ENCODE measurements around the gene CYFIP1. TPM values are rescaled to one million over a fixed set of nuclear protein-coding genes. Genes with fewer than 3 reads are reported as not detected.
A peak's percentile ranks its signal among the peaks of the same experiment; 100 is the strongest.

Gene CYFIP1
- total and polyA plus RNA-seq, 2 of the 13 experiments (the other 11 are each of a cell fraction or from before 2014, with no cell fraction given) = 38.1 to 58.3 TPM

GRCh38 chr15:22844421-22845288 is 135.5 kb downstream of the CYFIP1 start (continued):
- TF ChIP-seq ZNF10 (CRISPR knock-in tag; IDR thresholded peaks at IDR 0.05; ENCODE audit: borderline replicate concordance, low read depth) = no peak
- no peak for TF ChIP-seq ZNF282 (IDR thresholded peaks at IDR 0.05; ENCODE audit: partially characterized antibody)
- TF ChIP-seq HIC2 (CRISPR knock-in tag; IDR thresholded peaks at IDR 0.05; ENCODE audit: low read depth) = no peak
- TF ChIP-seq CEBPB (IDR thresholded peaks at IDR 0.05; ENCODE audit: borderline replicate concordance, low read depth, low read length) = peak; percentile 25; the same call in 1 of the 2 replicates
- no peak for TF ChIP-seq SOX13 (IDR thresholded peaks at IDR 0.05)
- peak in 1 of 2 experiments; percentile 40; a peak in 2 of 4 replicates for TF ChIP-seq SOX13 (CRISPR knock-in tag; conservative IDR thresholded peaks at IDR 0.05 in 1 of 2, IDR thresholded peaks at IDR 0.05 in 1 of 2)
- TF ChIP-seq, protein P1, sequence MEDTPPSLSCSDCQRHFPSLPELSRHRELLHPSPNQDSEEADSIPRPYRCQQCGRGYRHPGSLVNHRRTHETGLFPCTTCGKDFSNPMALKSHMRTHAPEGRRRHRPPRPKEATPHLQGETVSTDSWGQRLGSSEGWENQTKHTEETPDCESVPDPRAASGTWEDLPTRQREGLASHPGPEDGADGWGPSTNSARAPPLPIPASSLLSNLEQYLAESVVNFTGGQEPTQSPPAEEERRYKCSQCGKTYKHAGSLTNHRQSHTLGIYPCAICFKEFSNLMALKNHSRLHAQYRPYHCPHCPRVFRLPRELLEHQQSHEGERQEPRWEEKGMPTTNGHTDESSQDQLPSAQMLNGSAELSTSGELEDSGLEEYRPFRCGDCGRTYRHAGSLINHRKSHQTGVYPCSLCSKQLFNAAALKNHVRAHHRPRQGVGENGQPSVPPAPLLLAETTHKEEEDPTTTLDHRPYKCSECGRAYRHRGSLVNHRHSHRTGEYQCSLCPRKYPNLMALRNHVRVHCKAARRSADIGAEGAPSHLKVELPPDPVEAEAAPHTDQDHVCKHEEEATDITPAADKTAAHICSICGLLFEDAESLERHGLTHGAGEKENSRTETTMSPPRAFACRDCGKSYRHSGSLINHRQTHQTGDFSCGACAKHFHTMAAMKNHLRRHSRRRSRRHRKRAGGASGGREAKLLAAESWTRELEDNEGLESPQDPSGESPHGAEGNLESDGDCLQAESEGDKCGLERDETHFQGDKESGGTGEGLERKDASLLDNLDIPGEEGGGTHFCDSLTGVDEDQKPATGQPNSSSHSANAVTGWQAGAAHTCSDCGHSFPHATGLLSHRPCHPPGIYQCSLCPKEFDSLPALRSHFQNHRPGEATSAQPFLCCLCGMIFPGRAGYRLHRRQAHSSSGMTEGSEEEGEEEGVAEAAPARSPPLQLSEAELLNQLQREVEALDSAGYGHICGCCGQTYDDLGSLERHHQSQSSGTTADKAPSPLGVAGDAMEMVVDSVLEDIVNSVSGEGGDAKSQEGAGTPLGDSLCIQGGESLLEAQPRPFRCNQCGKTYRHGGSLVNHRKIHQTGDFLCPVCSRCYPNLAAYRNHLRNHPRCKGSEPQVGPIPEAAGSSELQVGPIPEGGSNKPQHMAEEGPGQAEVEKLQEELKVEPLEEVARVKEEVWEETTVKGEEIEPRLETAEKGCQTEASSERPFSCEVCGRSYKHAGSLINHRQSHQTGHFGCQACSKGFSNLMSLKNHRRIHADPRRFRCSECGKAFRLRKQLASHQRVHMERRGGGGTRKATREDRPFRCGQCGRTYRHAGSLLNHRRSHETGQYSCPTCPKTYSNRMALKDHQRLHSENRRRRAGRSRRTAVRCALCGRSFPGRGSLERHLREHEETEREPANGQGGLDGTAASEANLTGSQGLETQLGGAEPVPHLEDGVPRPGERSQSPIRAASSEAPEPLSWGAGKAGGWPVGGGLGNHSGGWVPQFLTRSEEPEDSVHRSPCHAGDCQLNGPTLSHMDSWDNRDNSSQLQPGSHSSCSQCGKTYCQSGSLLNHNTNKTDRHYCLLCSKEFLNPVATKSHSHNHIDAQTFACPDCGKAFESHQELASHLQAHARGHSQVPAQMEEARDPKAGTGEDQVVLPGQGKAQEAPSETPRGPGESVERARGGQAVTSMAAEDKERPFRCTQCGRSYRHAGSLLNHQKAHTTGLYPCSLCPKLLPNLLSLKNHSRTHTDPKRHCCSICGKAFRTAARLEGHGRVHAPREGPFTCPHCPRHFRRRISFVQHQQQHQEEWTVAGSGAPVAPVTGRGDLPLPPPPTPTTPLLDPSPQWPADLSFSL (CRISPR knock-in tag; IDR thresholded peaks at IDR 0.05) = peak; percentile 45; the same call in 1 of the 2 replicates
- 0 out of 2 replicates have a peak, but pooled peaks have one; percentile 43 for TF ChIP-seq NR2F2 (IDR thresholded peaks at IDR 0.05; ENCODE audit: borderline replicate concordance, low read depth)
- TF ChIP-seq SAP130 (CRISPR knock-in tag; IDR thresholded peaks at IDR 0.05; ENCODE audit: low read depth) = peak; percentile 53
- TF ChIP-seq, protein P2, sequence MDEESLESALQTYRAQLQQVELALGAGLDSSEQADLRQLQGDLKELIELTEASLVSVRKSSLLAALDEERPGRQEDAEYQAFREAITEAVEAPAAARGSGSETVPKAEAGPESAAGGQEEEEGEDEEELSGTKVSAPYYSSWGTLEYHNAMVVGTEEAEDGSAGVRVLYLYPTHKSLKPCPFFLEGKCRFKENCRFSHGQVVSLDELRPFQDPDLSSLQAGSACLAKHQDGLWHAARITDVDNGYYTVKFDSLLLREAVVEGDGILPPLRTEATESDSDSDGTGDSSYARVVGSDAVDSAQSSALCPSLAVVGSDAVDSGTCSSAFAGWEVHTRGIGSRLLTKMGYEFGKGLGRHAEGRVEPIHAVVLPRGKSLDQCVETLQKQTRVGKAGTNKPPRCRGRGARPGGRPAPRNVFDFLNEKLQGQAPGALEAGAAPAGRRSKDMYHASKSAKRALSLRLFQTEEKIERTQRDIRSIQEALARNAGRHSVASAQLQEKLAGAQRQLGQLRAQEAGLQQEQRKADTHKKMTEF (CRISPR knock-in tag; IDR thresholded peaks at IDR 0.05) = peak; percentile 24; the same call in 1 of the 2 replicates
- TF ChIP-seq ZNF605 (CRISPR knock-in tag; IDR thresholded peaks at IDR 0.05) = 0 out of 2 replicates have a peak, but pooled peaks have one; percentile 34
- TF ChIP-seq, protein P3, sequence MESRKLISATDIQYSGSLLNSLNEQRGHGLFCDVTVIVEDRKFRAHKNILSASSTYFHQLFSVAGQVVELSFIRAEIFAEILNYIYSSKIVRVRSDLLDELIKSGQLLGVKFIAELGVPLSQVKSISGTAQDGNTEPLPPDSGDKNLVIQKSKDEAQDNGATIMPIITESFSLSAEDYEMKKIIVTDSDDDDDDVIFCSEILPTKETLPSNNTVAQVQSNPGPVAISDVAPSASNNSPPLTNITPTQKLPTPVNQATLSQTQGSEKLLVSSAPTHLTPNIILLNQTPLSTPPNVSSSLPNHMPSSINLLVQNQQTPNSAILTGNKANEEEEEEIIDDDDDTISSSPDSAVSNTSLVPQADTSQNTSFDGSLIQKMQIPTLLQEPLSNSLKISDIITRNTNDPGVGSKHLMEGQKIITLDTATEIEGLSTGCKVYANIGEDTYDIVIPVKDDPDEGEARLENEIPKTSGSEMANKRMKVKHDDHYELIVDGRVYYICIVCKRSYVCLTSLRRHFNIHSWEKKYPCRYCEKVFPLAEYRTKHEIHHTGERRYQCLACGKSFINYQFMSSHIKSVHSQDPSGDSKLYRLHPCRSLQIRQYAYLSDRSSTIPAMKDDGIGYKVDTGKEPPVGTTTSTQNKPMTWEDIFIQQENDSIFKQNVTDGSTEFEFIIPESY (CRISPR knock-in tag; IDR thresholded peaks at IDR 0.05) = 0 out of 2 replicates have a peak, but pooled peaks have one; percentile 14
- TF ChIP-seq SIX1 (CRISPR knock-in tag; IDR thresholded peaks at IDR 0.05; ENCODE audit: borderline replicate concordance) = peak; percentile 74; the same call in 1 of the 2 replicates
- TF ChIP-seq ZMYM3 (CRISPR knock-in tag; IDR thresholded peaks at IDR 0.05) = peak; percentile 64; the same call in 1 of the 2 replicates
